HG02571 (cell line): ENCODE measurements around the gene ABCB6.

ENCODE experiments used
- ATAC-seq: cut with Tn5 transposase; IDR thresholded peaks from one replicate; pipeline ENCODE4 v1.9.1; 2021; ENCODE audit warnings: mild to moderate bottlenecking, moderate library complexity; ENCODE audit not compliant: unreplicated experiment

ABCB6 gene

GRCh38 chr2:219171231-219171651 lies 47.5 kb downstream of the ABCB6 start:
- no peak for ATAC-seq

- ATAC-seq = no peak
Observed at GRCh38 chr2:219169930-219170654, 48.7 kb downstream of the ABCB6 start, which contains the start of gene SLC23A3. Gene SLC23A3 (minus strand): TSS chr2:219170029. CDS start chr2:219169984, 45 bp downstream.

DNA sequence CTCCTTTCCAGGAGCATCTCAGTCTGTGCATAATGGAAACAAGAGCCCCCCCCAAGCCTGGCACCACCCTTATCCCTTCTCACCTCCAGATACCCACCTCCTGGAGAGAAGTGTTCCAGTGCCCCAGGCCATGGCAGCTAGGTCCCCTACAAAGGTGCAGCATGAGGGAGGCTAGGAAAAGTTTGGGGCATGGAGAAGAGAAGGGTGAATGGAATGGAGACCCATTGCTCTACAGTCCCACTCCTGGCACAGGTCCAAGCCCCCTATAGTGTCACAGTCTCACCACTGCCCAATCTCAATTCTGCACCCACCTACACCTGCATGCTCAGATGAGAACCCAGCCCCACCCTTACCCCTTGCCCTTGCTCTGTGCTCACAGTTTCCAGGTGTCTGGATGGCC lies 49.8 kb downstream of the ABCB6 start:
- no peak for ATAC-seq

DNA sequence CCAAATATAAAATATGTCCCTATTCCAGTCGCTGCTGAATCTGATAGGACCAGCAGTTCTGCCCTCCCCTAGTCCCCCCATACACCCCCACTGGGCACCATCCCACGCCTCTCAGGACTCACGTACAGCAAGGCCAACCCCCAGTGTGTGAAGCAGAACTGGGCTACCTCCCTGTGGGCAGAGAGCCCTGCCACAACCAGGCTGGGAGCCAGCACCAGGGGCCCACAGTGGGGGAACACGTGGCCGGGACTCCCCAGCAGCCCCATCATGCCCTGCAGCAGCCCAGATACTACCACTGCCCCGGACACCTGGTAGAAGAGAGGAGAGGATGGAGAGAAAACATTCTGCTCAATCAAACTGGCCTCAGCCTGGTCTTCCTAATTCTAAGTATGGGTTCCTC lies 50.2 kb downstream of the ABCB6 start:
- no peak for ATAC-seq

- ATAC-seq = no peak
Observed at GRCh38 chr2:219167997-219168396, 50.8 kb downstream of the ABCB6 start.

- no peak for ATAC-seq
Observed at GRCh38 chr2:219165058-219165911, 53.5 kb downstream of the ABCB6 start.

DNA sequence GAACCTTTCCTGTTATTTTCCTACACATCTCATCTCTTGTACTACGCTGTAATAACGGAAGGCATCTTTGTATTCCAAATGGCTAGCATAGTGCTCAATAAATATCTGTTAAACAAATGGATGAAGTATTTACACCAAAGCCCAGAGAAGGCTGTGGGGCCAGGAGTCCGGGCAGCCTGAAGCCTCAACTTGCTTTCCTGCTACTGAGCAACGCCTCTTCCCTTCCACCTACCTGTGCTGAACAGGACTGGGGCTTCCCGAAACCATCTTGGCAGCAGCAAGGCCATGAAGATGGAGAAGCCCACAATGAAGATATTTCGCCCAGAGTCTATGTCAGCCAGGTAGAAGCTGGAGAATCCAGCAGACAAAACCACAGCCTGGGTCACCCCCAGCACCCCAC lies 55.6 kb downstream of the ABCB6 start:
- ATAC-seq = no peak

DNA sequence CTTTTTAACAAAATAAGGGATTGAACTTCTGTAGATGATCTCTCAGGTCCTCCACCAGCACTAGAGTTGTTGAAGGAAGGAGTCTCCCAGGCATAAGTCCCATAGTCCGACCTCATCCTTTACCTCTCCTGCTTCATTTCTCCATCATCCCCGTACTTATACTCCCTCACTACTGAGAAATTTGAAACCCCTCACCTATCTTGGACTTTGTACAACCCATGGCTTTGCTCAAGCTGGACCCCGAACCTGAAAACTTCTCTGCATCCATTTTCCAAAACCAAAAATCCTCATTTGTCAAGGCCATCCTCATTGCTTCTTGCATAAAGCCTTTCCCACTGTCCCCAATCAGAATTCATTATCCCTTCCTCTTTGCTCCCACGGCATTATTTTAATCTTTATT lies 57.7 kb downstream of the ABCB6 start:
- ATAC-seq = no peak

DNA sequence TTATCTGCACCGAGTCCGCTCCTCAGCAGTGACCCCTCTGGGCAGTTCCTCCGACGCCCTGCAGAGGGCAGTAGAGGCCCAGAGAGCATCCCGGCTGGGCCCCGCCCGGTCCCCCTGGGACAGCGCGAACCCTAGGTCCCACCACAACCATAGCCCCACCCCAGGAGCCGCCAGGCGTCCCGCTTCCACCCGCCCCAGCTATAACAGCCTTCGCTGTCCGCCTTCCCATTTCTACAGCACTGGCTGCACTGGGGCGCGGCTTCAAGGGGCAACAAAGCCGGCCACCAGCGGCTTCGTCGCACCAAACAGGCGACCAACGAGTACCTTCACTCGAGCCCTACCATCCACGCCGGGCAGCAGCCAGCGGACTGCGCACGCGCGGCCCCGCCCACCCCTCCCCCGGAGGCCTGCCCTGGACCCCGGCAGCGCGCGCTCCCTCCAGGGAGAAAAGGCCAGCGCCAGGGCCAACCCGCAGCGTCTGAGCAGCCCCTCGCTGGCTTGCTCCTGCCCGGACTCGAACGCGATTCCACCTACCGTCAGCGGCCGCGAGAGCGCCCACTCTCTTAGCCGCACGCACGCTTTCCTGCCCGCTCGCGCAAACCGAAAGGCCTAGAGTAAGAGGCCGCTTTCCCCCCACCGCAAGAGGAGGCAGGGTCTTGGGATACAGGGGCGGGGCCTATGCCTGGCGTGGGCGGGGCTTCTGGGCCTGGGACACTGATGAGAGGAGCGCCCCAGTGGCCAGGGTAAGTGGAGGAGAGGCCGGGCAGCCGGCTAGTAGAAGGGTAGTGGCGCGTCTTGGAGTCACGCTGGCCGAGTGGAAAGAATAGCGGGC lies 58.4 kb downstream of the ABCB6 start, which contains the start of gene NHEJ1:
NHEJ1 (minus strand) TSS at position 630 of the 832 bp plus-strand sequence. CDS start 2,453 bp downstream, outside the sequence.
- peak; percentile 84 for ATAC-seq
